ENCODE results near the gene ZNF414. TPM values are rescaled to one million over a fixed set of nuclear protein-coding genes. Genes with fewer than 3 reads are reported as not detected.

ZNF414 gene
- total RNA-seq, 1 experiment from 2014 or later, result 4.6 TPM

DNA sequence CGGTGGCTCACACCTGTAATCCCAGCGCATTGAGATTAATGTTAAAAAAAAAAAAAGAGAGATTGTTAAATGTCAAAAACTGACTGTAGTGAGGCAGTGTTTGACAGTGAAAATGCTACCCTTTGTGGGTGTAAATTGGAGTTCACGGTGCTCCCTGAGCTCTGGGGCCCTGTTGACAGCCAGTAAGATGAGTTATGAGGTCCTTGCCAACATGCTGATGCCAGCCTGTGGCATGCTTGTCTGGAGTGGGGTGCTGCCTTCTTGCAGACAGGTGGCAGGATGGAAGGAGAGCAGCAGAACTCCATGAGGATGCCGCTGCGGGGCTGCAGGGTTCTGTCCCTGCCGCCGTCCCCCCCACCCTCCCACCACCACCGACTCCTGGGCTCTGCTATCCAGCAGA lies 37.4 kb downstream of the ZNF414 start:
- DNase-seq (no peak), ATAC-seq (no peak; the same call in 1 of the 2 replicates)
- H3K27me3 ChIP-seq (ENCODE audit: low read length), result no peaks in the 10 kb centered on the region
- peaks cover 41% of the 10 kb centered on the region for H4K20me1 ChIP-seq (ENCODE audit: low read length)
- BruUV-seq (replicated peaks), result no TSS peak
- H3K9me3 ChIP-seq (ENCODE audit: low read length), result no peaks in the 10 kb centered on the region
- H3F3A ChIP-seq (ENCODE audit: low read length, unreplicated experiment), result no peaks in the 10 kb centered on the region
- H3K36me3 ChIP-seq (ENCODE audit: low read depth, low read length), result peaks cover 61% of the 10 kb centered on the region
- intact Hi-C loops (cut with micrococcal nuclease), result no loop called here
- H2AFZ ChIP-seq (ENCODE audit: low read length), result no peak overlapping the region
- TF ChIP-seq, protein P1, sequence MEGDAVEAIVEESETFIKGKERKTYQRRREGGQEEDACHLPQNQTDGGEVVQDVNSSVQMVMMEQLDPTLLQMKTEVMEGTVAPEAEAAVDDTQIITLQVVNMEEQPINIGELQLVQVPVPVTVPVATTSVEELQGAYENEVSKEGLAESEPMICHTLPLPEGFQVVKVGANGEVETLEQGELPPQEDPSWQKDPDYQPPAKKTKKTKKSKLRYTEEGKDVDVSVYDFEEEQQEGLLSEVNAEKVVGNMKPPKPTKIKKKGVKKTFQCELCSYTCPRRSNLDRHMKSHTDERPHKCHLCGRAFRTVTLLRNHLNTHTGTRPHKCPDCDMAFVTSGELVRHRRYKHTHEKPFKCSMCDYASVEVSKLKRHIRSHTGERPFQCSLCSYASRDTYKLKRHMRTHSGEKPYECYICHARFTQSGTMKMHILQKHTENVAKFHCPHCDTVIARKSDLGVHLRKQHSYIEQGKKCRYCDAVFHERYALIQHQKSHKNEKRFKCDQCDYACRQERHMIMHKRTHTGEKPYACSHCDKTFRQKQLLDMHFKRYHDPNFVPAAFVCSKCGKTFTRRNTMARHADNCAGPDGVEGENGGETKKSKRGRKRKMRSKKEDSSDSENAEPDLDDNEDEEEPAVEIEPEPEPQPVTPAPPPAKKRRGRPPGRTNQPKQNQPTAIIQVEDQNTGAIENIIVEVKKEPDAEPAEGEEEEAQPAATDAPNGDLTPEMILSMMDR (conservative IDR thresholded peaks at IDR 0.05; ENCODE audit: low read depth, low read length), result no peak
- TF ChIP-seq EZH2phosphoT487 (IDR thresholded peaks at IDR 0.05; ENCODE audit: borderline replicate concordance, low read length), result no peak
- TF ChIP-seq EZH2 (IDR thresholded peaks at IDR 0.05; ENCODE audit: low read length, unreplicated experiment), result no peak
- no peaks in the 10 kb centered on the region for H3K9me2 ChIP-seq (replicated peaks; ENCODE audit: low read length)
- H3K9ac ChIP-seq (ENCODE audit: low read length), result no peak overlapping the region
- H3K4me2 ChIP-seq (ENCODE audit: low read length), result no peak overlapping the region
- H3K4me1 ChIP-seq (ENCODE audit: insufficient read depth, low read length), result no peaks in the 10 kb centered on the region
- no peak overlapping the region for H3K27ac ChIP-seq (ENCODE audit: low read length)
- POLR2A ChIA-PET (ENCODE audit: unreplicated experiment), result no interaction called here
- CTCF ChIA-PET, result no interaction called here
- no peak overlapping the region for H3K4me3 ChIP-seq (ENCODE audit: low read length)
- peaks cover 75% of the 10 kb centered on the region for H3K79me2 ChIP-seq (ENCODE audit: low read length)

DNA sequence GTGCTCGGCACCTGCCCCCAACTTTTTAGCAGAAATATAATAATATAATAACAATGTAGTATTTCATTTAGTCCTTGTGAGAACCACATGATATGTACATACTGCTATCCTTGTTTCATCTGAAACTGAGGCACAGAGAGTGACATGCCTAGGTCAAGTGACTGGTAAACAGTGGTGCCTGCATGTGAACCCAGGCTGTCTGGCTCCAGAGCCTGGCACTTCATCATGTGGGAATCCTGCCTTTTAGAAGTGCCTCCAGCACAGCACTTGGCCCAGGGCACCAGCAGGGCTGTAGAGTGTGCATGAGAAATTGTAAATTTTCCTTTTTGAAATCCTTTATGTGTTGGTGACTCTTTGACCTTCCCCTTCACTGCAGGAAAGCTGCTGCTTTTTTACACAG lies 39.0 kb downstream of the ZNF414 start:
- peaks cover 71% of the 10 kb centered on the region for H3K79me2 ChIP-seq (ENCODE audit: low read length)
- no peaks in the 10 kb centered on the region for H3K4me1 ChIP-seq (ENCODE audit: insufficient read depth, low read length)
- H3K4me3 ChIP-seq (ENCODE audit: low read length), result no peak overlapping the region
- H3K4me2 ChIP-seq (ENCODE audit: low read length), result no peak overlapping the region
- BruUV-seq (replicated peaks), result no TSS peak
- H2AFZ ChIP-seq (ENCODE audit: low read length), result no peak overlapping the region
- no peak for DNase-seq
- H3K36me3 ChIP-seq (ENCODE audit: low read depth, low read length), result peaks cover 74% of the 10 kb centered on the region
- CTCF ChIA-PET, result interaction anchor here (0.6 kb wide), 2 partner anchors 39 to 218 kb away, joined by 8 to 18 read pairs; no protein-coding TSS in a partner anchor
- no peak for ATAC-seq
- TF ChIP-seq EZH2 (IDR thresholded peaks at IDR 0.05; ENCODE audit: low read length, unreplicated experiment) (no peak), EZH2phosphoT487 (IDR thresholded peaks at IDR 0.05; ENCODE audit: borderline replicate concordance, low read length) (no peak)
- TF ChIP-seq, protein P1 (conservative IDR thresholded peaks at IDR 0.05; ENCODE audit: low read depth, low read length), result no peak
- H3K27me3 ChIP-seq (ENCODE audit: low read length), result no peaks in the 10 kb centered on the region
- H3K9ac ChIP-seq (ENCODE audit: low read length), result no peak overlapping the region
- no peaks in the 10 kb centered on the region for H3F3A ChIP-seq (ENCODE audit: low read length, unreplicated experiment)
- intact Hi-C loops (cut with micrococcal nuclease), result no loop called here
- POLR2A ChIA-PET (ENCODE audit: unreplicated experiment), result no interaction called here
- H3K27ac ChIP-seq (ENCODE audit: low read length), result no peak overlapping the region
- H3K9me2 ChIP-seq (replicated peaks; ENCODE audit: low read length), result no peaks in the 10 kb centered on the region
- H3K9me3 ChIP-seq (ENCODE audit: low read length), result no peaks in the 10 kb centered on the region
- peaks cover 39% of the 10 kb centered on the region for H4K20me1 ChIP-seq (ENCODE audit: low read length)

DNA sequence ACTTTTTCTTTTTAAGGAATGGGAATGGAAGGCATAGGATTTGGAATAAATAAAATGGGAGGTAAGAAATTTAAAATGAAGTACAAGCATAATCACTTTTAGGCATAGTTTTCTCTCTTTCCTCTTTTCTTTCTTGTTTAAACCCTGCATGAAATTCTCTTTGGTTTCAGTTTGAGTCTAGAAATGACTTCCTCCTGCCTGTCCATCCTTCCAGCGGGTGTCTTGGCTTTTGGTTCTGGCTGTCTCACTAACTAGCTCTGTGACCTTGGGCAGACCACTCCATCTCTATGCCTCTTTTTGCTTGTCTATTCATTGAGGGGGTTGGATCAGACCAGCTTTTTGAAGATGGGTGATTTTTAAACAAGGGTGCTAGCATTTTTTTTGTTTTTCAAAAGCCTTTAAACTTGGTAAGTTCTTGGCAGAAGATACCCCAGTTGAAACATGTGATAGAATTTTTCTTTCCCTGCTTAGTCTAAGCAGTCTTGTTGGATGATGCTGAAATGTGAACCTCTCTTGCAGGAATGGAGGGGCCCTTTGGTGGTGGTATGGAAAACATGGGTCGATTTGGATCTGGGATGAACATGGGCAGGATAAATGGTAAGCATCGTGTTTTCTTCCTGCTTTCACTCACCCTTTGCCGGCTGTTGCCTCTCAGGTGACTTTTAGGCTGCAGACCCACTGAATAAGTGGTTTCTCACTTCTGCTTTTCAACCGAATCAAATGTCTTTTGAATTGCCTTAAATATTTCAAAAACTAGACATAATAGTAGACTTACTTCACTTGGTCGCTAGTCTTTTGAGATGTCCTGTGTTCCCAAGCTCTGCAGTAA lies 40.1 kb downstream of the ZNF414 start:
- Histone ChIP-seq H3K79me2 (ENCODE audit: low read length) (peaks cover 73% of the 10 kb centered on the region), H3K4me2 (ENCODE audit: low read length) (no peak overlapping the region), H3F3A (ENCODE audit: low read length, unreplicated experiment) (no peaks in the 10 kb centered on the region), H3K4me1 (ENCODE audit: insufficient read depth, low read length) (no peaks in the 10 kb centered on the region), H3K9me3 (ENCODE audit: low read length) (no peaks in the 10 kb centered on the region), H3K9ac (ENCODE audit: low read length) (no peak overlapping the region), H3K27ac (ENCODE audit: low read length) (no peak overlapping the region), H3K9me2 (replicated peaks; ENCODE audit: low read length) (no peaks in the 10 kb centered on the region), H4K20me1 (ENCODE audit: low read length) (peaks cover 39% of the 10 kb centered on the region), H2AFZ (ENCODE audit: low read length) (no peak overlapping the region), H3K27me3 (ENCODE audit: low read length) (no peaks in the 10 kb centered on the region), H3K36me3 (ENCODE audit: low read depth, low read length) (peaks cover 85% of the 10 kb centered on the region), H3K4me3 (ENCODE audit: low read length) (no peak overlapping the region)
- ChIA-PET POLR2A (ENCODE audit: unreplicated experiment) (no interaction called here), CTCF (interaction anchor here (0.6 to 0.7 kb wide), 2 partner anchors 34 to 107 kb away, joined by 9 to 13 read pairs; no protein-coding TSS in a partner anchor)
- TF ChIP-seq EZH2 (IDR thresholded peaks at IDR 0.05; ENCODE audit: low read length, unreplicated experiment) (no peak), EZH2phosphoT487 (IDR thresholded peaks at IDR 0.05; ENCODE audit: borderline replicate concordance, low read length) (no peak)
- TF ChIP-seq, protein P1 (conservative IDR thresholded peaks at IDR 0.05; ENCODE audit: low read depth, low read length), result no peak
- no peak for DNase-seq
- intact Hi-C loops (cut with micrococcal nuclease), result no loop called here
- ATAC-seq, result no peak
- BruUV-seq (replicated peaks), result no TSS peak
